Measurements from ENCODE around the gene EFNA5.

DNA sequence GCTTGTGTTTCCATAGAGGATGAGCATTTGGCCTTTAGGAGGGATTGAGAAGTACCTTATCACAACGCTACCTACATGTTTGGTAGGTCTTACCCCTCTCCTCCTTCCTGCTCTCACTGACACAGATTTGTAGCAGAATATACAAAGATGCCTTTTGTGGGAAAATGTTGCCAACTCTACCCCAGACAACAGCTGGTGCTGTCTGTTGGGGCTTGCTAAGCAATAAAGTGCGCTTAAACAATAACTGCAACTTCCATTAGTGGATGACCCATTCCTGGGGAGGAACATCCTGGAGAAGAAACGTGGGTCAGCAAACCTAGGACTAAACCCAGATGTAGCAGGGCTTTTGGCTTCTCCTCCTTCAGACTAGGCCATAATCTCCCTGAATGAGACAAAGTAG lies 174.3 kb downstream of the EFNA5 start:
- TF ChIP-seq GATA3 (IDR thresholded peaks at IDR 0.05; ENCODE audit: low read depth, low read length) (no peak), GATA2 (IDR thresholded peaks at IDR 0.05; ENCODE audit: low read depth, low read length) (no peak)

Measured in SH-SY5Y (cell line).